HL-60 (cell line): ENCODE results near the gene TMBIM4.

Experiments used
- DNase-seq, 2 experiments: peaks; one replicate each; pipeline ENCODE4 v3.0.0-alpha.2; 2010 to 2020; ENCODE audit warnings: low read depth in 1 of 2, low spot score in 1 of 2
- H3K27ac ChIP-seq: fragments of 250-450 bp; sonication (Bioruptor Pico); replicated peaks from 2 replicates; pipeline ENCODE4 v1.5.1; 2020; ENCODE audit warnings: mild to moderate bottlenecking, moderate library complexity
- H3K27me3 ChIP-seq: fragments of 250-450 bp; sonication (Bioruptor Pico); 2 replicates; pipeline ENCODE4 v1.5.1; 2021; ENCODE audit warnings: mild to moderate bottlenecking, moderate library complexity; ENCODE audit not compliant: insufficient read depth, poor library complexity, severe bottlenecking
- H3K4me3 ChIP-seq: replicated peaks from 2 replicates; pipeline ENCODE4 v1.5.1; 2011; ENCODE audit warnings: mild to moderate bottlenecking, control low read depth, low read length; ENCODE audit not compliant: insufficient read depth
- GABPA ChIP-seq: IDR thresholded peaks from 2 replicates; pipeline ENCODE4 v1.6.1; 2012; ENCODE audit warnings: low read depth
- POLR2AphosphoS5 ChIP-seq: IDR thresholded peaks from 2 replicates; pipeline ENCODE4 v1.6.1; 2012; ENCODE audit warnings: low read depth
- SPI1 ChIP-seq: IDR thresholded peaks from 2 replicates; pipeline ENCODE4 v1.6.1; 2012; ENCODE audit warnings: low read depth, mild to moderate bottlenecking, borderline replicate concordance
- TF ChIP-seq, protein P1 (sequence below): IDR thresholded peaks from one replicate; pipeline ENCODE4 v1.5.1; 2011; ENCODE audit warnings: low read length, control low read depth, inconsistent platforms; ENCODE audit not compliant: insufficient read depth
- TF ChIP-seq, protein P2 (sequence below): IDR thresholded peaks from 2 replicates; pipeline ENCODE4 v1.6.1; 2012; ENCODE audit warnings: low read depth; ENCODE audit not compliant: insufficient replicate concordance

Gene TMBIM4

DNA sequence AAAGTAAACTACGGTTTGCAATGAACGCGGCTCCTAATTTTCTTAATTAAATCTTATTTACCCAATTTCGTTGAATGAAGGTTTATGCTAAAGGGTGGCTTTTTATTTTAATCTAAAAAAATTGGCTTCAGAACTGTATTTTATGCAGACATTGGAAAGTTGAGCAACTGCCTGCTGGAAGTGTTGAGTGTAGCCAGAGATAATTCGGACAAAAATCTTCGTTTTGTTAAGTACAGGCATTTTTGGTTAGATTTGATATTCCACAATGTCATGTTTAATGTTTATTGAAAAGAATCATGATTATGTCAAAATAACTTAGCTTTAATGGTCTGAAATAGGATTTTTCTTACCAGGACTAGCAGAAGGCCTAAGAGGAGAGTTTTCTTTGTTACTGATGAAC lies 20.1 kb upstream of the TMBIM4 start:
- Histone ChIP-seq H3K27me3 (no peaks in the 10 kb centered on the region), H3K4me3 (peak overlapping the region; percentile 57), H3K27ac (peak overlapping the region; percentile 80)
- TF ChIP-seq SPI1 = no peak
- TF ChIP-seq, protein P1, sequence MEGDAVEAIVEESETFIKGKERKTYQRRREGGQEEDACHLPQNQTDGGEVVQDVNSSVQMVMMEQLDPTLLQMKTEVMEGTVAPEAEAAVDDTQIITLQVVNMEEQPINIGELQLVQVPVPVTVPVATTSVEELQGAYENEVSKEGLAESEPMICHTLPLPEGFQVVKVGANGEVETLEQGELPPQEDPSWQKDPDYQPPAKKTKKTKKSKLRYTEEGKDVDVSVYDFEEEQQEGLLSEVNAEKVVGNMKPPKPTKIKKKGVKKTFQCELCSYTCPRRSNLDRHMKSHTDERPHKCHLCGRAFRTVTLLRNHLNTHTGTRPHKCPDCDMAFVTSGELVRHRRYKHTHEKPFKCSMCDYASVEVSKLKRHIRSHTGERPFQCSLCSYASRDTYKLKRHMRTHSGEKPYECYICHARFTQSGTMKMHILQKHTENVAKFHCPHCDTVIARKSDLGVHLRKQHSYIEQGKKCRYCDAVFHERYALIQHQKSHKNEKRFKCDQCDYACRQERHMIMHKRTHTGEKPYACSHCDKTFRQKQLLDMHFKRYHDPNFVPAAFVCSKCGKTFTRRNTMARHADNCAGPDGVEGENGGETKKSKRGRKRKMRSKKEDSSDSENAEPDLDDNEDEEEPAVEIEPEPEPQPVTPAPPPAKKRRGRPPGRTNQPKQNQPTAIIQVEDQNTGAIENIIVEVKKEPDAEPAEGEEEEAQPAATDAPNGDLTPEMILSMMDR = no peak
- TF ChIP-seq, protein P2, sequence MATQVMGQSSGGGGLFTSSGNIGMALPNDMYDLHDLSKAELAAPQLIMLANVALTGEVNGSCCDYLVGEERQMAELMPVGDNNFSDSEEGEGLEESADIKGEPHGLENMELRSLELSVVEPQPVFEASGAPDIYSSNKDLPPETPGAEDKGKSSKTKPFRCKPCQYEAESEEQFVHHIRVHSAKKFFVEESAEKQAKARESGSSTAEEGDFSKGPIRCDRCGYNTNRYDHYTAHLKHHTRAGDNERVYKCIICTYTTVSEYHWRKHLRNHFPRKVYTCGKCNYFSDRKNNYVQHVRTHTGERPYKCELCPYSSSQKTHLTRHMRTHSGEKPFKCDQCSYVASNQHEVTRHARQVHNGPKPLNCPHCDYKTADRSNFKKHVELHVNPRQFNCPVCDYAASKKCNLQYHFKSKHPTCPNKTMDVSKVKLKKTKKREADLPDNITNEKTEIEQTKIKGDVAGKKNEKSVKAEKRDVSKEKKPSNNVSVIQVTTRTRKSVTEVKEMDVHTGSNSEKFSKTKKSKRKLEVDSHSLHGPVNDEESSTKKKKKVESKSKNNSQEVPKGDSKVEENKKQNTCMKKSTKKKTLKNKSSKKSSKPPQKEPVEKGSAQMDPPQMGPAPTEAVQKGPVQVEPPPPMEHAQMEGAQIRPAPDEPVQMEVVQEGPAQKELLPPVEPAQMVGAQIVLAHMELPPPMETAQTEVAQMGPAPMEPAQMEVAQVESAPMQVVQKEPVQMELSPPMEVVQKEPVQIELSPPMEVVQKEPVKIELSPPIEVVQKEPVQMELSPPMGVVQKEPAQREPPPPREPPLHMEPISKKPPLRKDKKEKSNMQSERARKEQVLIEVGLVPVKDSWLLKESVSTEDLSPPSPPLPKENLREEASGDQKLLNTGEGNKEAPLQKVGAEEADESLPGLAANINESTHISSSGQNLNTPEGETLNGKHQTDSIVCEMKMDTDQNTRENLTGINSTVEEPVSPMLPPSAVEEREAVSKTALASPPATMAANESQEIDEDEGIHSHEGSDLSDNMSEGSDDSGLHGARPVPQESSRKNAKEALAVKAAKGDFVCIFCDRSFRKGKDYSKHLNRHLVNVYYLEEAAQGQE = no peak
- no peak for TF ChIP-seq GABPA
- TF ChIP-seq POLR2AphosphoS5 = no peak
- DNase-seq = no peak

GRCh38 chr12:66189486-66189843 lies 19.7 kb upstream of the TMBIM4 start:
- DNase-seq = peak in 1 of 2 experiments; percentile 24
- peak overlapping the region; percentile 57 for H3K4me3 ChIP-seq

DNA sequence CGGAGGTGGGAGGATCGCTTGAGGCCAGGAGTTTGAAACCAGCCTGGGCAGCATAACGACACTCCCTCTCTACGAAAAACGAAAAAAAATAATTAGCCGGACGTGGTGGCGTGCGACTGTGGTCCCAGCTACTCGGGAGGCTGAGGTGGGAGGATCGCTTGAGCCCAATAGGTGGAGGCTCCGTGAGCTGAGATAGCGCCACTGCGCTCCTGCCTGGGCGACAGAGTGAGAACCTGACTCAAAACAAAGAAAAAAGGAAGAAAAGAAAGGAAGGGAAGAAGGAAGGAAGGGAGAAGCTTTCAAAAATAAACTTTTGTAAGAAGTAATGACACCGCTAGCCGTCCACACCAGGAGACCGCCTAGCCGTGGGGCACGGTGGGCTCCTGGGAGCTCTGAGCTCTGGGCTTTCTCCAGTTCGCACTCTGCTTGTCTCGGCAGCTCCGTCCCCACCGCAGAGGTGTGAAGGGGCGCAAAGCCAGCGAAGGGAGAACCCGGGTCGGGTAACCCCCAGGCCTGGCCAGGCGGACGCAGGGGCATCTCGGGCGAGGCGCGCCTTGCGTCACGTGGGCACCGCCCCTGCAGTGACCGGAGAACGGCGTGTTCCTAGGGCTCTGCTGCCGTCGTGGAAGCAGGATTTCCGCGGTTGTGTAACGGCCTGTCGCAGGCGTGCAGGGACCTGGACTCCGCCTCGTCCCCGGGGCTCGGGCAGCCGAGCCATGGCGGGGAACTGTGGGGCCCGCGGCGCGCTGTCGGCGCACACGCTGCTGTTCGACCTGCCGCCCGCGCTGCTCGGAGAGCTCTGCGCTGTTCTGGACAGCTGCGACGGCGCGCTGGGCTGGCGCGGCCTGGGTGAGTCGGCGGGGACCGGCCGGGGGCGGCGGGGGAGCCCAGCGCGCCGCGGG lies 19.0 kb upstream of the TMBIM4 start, which contains the start of gene IRAK3:
TSS of gene IRAK3 (plus strand) at position 631 of the 902 bp plus-strand sequence. CDS start at position 717, 86 bp downstream.
- H3K27me3 ChIP-seq = no peaks in the 10 kb centered on the region

More at GRCh38 chr12:66189486-66189843, 19.7 kb upstream of the TMBIM4 start:
- H3K27me3 ChIP-seq = no peaks in the 10 kb centered on the region
- peak overlapping the region; percentile 80 for H3K27ac ChIP-seq
- TF ChIP-seq SPI1 = no peak

GRCh38 chr12:66187821-66188220 lies 18.0 kb upstream of the TMBIM4 start:
- TF ChIP-seq POLR2AphosphoS5 = no peak
- TF ChIP-seq GABPA = no peak
- TF ChIP-seq, protein P2 = no peak
- no peak for TF ChIP-seq SPI1
- TF ChIP-seq, protein P1 = no peak
- DNase-seq = peak in 1 of 2 experiments; percentile 13
- H3K27ac ChIP-seq = peak overlapping the region; percentile 80
- H3K4me3 ChIP-seq = no peak overlapping the region
- no peaks in the 10 kb centered on the region for H3K27me3 ChIP-seq

More for the DNA sequence above, 19.0 kb upstream of the TMBIM4 start, which contains the start of gene IRAK3:
- peak; percentile 67 to 92 for DNase-seq
- peak within 1 kb of the TSS; percentile 57 for H3K4me3 ChIP-seq
- H3K27ac ChIP-seq = peak within 1 kb of the TSS; percentile 80
- peak; percentile 78 for TF ChIP-seq POLR2AphosphoS5
- TF ChIP-seq, protein P1 = no peak
